Measurements from ENCODE around the gene MZB1. TPM values are rescaled to one million over a fixed set of nuclear protein-coding genes. Genes with fewer than 3 reads are reported as not detected.

The MZB1 gene
- total RNA-seq, 1 donor from 2014 or later: 53.6 TPM

DNA sequence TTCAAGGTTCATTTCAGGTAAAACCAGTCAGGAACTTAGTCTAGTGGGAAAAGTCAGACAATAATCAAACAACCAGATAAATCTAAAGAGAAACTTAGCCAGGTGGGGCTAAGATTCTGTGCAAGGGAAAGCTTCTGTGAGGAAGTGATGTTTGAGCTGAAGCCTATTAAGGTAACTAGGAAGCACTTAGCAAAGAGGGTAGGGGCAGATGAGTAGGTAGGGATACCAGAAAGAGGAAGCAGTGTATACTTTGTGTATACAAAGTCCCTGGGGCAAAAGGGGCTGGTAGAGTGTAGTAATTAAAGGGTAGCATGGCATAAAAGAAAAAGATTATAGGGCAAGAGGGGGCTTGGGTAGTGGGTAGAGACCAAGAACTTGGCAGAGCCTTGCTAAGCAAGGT, 17.8 kb upstream of the MZB1 start:
- Mint-ChIP-seq H3K27me3 (ENCODE audit: low read depth) (no peaks in the 10 kb centered on the region), H3K4me1 (ENCODE audit: low read depth) (peaks cover 29% of the 10 kb centered on the region), H3K4me3 (ENCODE audit: low read depth) (no peak overlapping the region), H3K36me3 (ENCODE audit: low read depth) (peaks cover 19% of the 10 kb centered on the region), H3K9me3 (no peaks in the 10 kb centered on the region), H3K27ac (peak overlapping the region; percentile 9)
- intact Hi-C loops (cut with micrococcal nuclease): no loop called here
- no peak for DNase-seq (ENCODE audit: low spot score)

GRCh38 chr5:139406963-139407362, 17.2 kb upstream of the MZB1 start:
- no peak for DNase-seq (ENCODE audit: low spot score)
- Mint-ChIP-seq H3K4me3 (ENCODE audit: low read depth) (no peak overlapping the region), H3K9me3 (no peaks in the 10 kb centered on the region), H3K27ac (no peak overlapping the region), H3K27me3 (ENCODE audit: low read depth) (no peaks in the 10 kb centered on the region), H3K36me3 (ENCODE audit: low read depth) (peaks cover 17% of the 10 kb centered on the region), H3K4me1 (ENCODE audit: low read depth) (peaks cover 29% of the 10 kb centered on the region)
- intact Hi-C loops (cut with micrococcal nuclease): no loop called here

DNA sequence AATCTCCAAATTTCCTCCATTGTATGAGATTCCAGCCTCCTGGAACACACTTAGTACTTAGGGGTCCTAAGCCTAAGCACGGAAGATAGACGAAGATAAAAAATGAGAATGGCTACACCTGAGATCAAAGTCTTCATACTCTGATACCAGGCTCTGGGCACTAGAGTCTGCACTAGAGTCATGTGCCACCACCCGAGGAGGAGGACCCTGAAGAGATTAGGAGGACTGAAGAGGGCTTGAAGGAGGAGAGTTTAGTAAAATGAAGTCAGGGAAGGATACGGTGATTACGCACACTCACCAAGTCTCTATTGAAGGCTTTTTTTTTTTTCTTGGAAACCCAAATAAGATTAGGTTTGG, 14.7 kb upstream of the MZB1 start:
- H3K27ac Mint-ChIP-seq: peak overlapping the region; percentile 100
- no peaks in the 10 kb centered on the region for H3K27me3 Mint-ChIP-seq (ENCODE audit: low read depth)
- DNase-seq (ENCODE audit: low spot score): no peak
- no peaks in the 10 kb centered on the region for H3K9me3 Mint-ChIP-seq
- peaks cover 28% of the 10 kb centered on the region for H3K4me1 Mint-ChIP-seq (ENCODE audit: low read depth)
- H3K36me3 Mint-ChIP-seq (ENCODE audit: low read depth): peaks cover 12% of the 10 kb centered on the region
- H3K4me3 Mint-ChIP-seq (ENCODE audit: low read depth): peak overlapping the region; percentile 92
- intact Hi-C loops (cut with micrococcal nuclease): loop anchor here (1.0 kb wide), 3 partner anchors 10 to 157 kb away; partner anchors contain the start of gene UBE2D2

GRCh38 chr5:139403787-139404483, 14.2 kb upstream of the MZB1 start, which contains the start of gene SPATA24:
TSS of gene SPATA24 (minus strand) at chr5:139404089. CDS start at chr5:139404060, 29 bp downstream.
- Mint-ChIP-seq H3K4me1 (ENCODE audit: low read depth) (peaks cover 31% of the 10 kb centered on the region), H3K36me3 (ENCODE audit: low read depth) (peaks cover 16% of the 10 kb centered on the region), H3K27me3 (ENCODE audit: low read depth) (no peaks in the 10 kb centered on the region), H3K9me3 (no peaks in the 10 kb centered on the region), H3K4me3 (ENCODE audit: low read depth) (peak within 1 kb of the TSS; percentile 92), H3K27ac (peak within 1 kb of the TSS; percentile 100)
- intact Hi-C loops (cut with micrococcal nuclease): loop anchor here (1.0 kb wide), 3 partner anchors 10 to 157 kb away; partner anchors contain the start of gene UBE2D2
- DNase-seq (ENCODE audit: low spot score): peak; percentile 98

DNA sequence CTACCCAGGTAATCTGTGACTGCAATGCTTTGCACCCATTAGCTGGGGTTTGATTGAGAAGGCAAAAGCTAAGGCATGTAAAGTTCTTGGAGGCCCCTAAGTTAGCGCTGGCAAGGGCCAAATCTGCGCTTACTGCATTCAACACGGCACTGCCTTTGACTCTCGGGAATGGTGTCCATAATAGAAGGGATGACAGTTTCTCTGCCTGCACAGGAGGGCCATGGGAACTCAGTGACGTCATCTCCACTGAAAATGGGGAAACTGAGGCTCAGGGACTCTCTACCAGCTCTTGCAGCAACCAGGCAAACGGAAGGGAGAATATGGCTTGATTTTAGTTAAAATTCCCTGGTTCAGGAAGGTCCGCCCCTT, 13.7 kb upstream of the MZB1 start:
- Mint-ChIP-seq H3K27me3 (ENCODE audit: low read depth) (no peaks in the 10 kb centered on the region), H3K36me3 (ENCODE audit: low read depth) (peaks cover 16% of the 10 kb centered on the region), H3K4me1 (ENCODE audit: low read depth) (peaks cover 31% of the 10 kb centered on the region), H3K27ac (peak overlapping the region; percentile 100), H3K9me3 (no peaks in the 10 kb centered on the region), H3K4me3 (ENCODE audit: low read depth) (peak overlapping the region; percentile 92)
- DNase-seq (ENCODE audit: low spot score): no peak
- intact Hi-C loops (cut with micrococcal nuclease): no loop called here

DNA sequence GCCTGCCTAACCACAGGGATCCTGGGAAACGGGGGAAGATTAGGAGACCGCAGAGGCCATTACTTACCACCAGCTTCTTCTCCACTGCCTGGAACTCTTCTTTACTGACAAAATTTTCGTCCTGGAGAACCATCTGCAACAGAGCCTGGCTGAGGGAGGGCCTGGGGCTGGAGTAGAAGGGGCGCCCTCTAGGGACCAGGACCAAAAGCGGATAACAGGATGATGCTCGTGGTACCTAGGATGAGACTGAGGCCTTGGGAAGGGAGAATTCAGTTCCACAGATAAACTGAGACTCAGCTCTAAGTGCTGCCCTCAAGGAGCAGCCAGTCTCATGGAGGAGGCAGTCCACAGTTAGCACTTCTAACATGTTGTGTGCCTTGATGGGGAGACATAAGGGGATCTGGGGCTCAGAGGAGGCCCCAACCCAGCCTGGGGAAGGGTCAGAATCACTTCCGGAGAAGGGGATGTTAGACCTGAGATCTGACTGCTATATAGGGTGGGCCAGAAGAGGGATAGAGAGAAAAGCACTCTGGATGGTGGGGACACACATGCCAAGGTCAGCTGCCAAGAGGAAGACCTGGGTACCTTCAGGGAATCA, 12.9 kb upstream of the MZB1 start:
- DNase-seq (ENCODE audit: low spot score): no peak
- Mint-ChIP-seq H3K27me3 (ENCODE audit: low read depth) (no peaks in the 10 kb centered on the region), H3K4me3 (ENCODE audit: low read depth) (peak overlapping the region; percentile 92), H3K4me1 (ENCODE audit: low read depth) (peaks cover 31% of the 10 kb centered on the region), H3K27ac (peak overlapping the region; percentile 100), H3K36me3 (ENCODE audit: low read depth) (peaks cover 18% of the 10 kb centered on the region), H3K9me3 (no peaks in the 10 kb centered on the region)
- intact Hi-C loops (cut with micrococcal nuclease): no loop called here

DNA sequence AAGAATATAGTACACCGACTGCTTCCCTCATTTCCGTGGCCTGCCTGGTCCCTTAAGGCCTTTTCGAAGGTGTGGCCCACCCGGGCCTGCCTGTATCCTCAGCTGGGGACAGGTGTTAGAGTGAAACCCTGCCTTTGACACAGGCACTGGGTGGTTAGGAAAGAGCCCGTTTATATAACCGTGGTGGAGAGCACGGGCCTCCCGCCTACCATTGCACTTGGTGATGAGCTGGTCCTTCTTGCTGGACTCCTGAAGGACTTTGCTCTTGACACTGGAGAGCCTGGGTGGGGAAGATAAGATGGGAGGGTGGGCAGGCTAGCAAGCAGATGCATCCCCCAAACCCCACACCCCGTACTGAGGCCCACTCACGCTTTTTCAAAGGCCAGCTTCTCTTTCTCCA, 11.8 kb upstream of the MZB1 start:
- no peak overlapping the region for H3K4me3 Mint-ChIP-seq (ENCODE audit: low read depth)
- H3K27me3 Mint-ChIP-seq (ENCODE audit: low read depth): no peaks in the 10 kb centered on the region
- intact Hi-C loops (cut with micrococcal nuclease): no loop called here
- no peak for DNase-seq (ENCODE audit: low spot score)
- no peak overlapping the region for H3K27ac Mint-ChIP-seq
- H3K9me3 Mint-ChIP-seq: no peaks in the 10 kb centered on the region
- H3K4me1 Mint-ChIP-seq (ENCODE audit: low read depth): peaks cover 31% of the 10 kb centered on the region
- H3K36me3 Mint-ChIP-seq (ENCODE audit: low read depth): peaks cover 25% of the 10 kb centered on the region

DNA sequence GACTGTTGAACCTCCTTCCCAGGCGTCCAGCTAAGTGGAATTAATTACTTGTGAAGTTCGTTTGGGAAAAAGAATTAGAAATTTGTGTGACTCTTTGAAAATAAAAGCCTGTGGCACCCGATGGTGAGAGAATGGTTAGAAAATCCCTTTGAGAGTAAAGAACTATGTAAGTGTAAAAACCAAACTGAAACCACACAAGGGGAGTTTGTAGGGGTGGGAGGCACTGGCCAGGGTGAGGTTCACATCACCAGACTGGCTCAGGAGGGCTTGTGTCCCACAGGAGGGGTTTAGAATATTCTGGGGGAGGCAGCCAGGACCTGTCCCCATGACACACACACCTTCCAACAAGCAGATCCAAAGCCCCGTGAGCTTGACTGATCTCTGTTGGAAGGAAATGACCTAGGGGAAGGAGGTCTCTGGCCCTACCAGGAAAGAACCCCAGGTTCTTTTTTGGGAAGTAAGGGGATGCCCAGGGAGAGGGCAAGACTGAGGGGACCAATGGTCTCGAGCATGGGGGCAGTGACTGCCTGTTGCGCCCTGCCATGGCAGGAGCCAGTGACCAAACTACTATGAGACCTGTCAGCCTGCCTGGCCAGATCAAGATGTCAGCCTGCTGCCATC, 9.9 kb upstream of the MZB1 start:
- Mint-ChIP-seq H3K27me3 (ENCODE audit: low read depth) (no peaks in the 10 kb centered on the region), H3K4me1 (ENCODE audit: low read depth) (peaks cover 41% of the 10 kb centered on the region), H3K27ac (peak overlapping the region; percentile 57), H3K36me3 (ENCODE audit: low read depth) (peaks cover 38% of the 10 kb centered on the region), H3K4me3 (ENCODE audit: low read depth) (no peak overlapping the region), H3K9me3 (no peaks in the 10 kb centered on the region)
- intact Hi-C loops (cut with micrococcal nuclease): no loop called here
- no peak for DNase-seq (ENCODE audit: low spot score)

DNA sequence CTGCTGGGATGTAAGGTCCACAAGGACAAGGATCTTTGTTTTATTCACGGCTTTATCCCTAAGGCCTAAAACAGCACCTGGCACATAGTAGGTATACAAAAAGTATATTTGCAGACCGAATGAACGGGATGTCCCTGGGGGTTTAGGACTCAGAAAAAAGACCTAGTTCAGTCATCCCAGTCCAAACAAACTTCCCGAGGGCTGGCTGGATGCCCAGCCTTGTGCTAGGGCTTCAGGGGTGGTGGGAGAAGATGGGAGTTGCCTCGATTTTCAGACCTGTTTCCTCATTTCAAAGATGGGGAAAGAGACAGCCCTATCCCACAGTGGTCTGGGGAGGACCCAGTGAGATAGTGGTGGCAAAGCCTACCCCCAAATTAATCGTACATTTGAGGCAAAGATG, 8.2 kb upstream of the MZB1 start:
- no peak overlapping the region for H3K27ac Mint-ChIP-seq
- H3K4me1 Mint-ChIP-seq (ENCODE audit: low read depth): peaks cover 29% of the 10 kb centered on the region

GRCh38 chr5:139396691-139397090, 7.0 kb upstream of the MZB1 start:
- Mint-ChIP-seq H3K36me3 (ENCODE audit: low read depth) (peaks cover 52% of the 10 kb centered on the region), H3K4me1 (ENCODE audit: low read depth) (peaks cover 27% of the 10 kb centered on the region), H3K27me3 (ENCODE audit: low read depth) (no peaks in the 10 kb centered on the region), H3K9me3 (no peaks in the 10 kb centered on the region), H3K27ac (no peak overlapping the region), H3K4me3 (ENCODE audit: low read depth) (peak overlapping the region; percentile 11)
- intact Hi-C loops (cut with micrococcal nuclease): no loop called here
- no peak for DNase-seq (ENCODE audit: low spot score)

More for the DNA sequence above, 8.2 kb upstream of the MZB1 start:
- Mint-ChIP-seq H3K9me3 (no peaks in the 10 kb centered on the region), H3K27me3 (ENCODE audit: low read depth) (no peaks in the 10 kb centered on the region), H3K4me3 (ENCODE audit: low read depth) (no peak overlapping the region), H3K36me3 (ENCODE audit: low read depth) (peaks cover 47% of the 10 kb centered on the region)
- DNase-seq (ENCODE audit: low spot score): no peak
- intact Hi-C loops (cut with micrococcal nuclease): no loop called here

- intact Hi-C loops (cut with micrococcal nuclease): no loop called here
- no peaks in the 10 kb centered on the region for H3K9me3 Mint-ChIP-seq
- no peaks in the 10 kb centered on the region for H3K27me3 Mint-ChIP-seq (ENCODE audit: low read depth)
- H3K27ac Mint-ChIP-seq: no peak overlapping the region
- H3K4me3 Mint-ChIP-seq (ENCODE audit: low read depth): peak overlapping the region; percentile 70
- H3K4me1 Mint-ChIP-seq (ENCODE audit: low read depth): peaks cover 32% of the 10 kb centered on the region
- H3K36me3 Mint-ChIP-seq (ENCODE audit: low read depth): peaks cover 51% of the 10 kb centered on the region
- no peak for DNase-seq (ENCODE audit: low spot score)
Observed at GRCh38 chr5:139395844-139396640, 6.3 kb upstream of the MZB1 start.

DNA sequence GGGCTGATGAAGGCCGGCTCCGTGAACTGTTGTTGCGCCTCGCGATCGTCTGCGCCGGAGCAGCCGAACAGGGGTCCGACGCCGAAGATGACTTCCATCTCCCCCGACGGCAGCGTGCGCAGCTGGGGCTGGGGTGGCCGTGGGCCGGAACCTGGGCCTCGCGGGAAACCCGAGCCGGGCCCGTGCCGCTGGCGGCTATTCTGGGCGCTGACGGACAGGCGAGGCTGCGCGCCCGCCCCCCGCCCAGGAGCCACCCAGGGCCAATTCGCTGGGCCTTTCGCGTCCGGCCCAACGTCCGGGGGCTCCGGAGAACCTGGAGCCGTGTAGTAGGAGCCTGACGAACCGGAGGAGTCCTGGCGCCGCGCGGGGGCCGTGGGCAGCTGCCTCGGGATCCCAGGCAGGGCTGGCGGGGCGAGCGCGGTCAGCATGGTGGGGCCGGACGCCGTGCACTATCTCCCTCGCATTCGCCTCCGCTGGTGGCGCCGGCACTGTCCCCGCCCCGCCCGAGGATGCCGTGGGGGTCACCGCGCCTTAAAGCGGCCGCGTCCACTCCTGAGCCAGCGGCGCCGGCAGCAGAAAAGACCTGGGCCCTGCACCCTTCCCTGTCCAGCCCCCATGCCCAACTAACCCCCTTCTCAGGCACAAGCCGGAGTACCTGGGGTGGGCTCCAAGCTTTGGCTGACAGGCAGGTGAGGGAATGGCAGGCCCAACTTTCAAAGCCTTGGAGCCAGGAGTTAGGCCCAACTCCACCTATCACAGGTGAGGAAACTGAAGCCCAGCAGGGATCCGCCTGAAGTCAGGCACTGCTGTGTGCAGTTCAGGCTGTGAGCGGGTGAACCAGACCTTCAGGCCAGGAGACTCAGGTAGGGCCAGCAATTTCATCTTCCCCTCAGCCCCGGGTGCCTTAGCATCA, 5.2 kb upstream of the MZB1 start, which contains the start of gene PROB1:
TSS of gene PROB1 (minus strand) at position 451 of the 913 bp plus-strand sequence. CDS start at position 428, 23 bp downstream.
- peak within 1 kb of the TSS; percentile 97 for H3K27ac Mint-ChIP-seq
- H3K27me3 Mint-ChIP-seq (ENCODE audit: low read depth): no peaks in the 10 kb centered on the region
- intact Hi-C loops (cut with micrococcal nuclease): loop anchor here (5.0 kb wide), 2 partner anchors 123 to 818 kb away; partner anchors contain the start of gene HSPA9
- peak within 1 kb of the TSS; percentile 96 for H3K4me3 Mint-ChIP-seq (ENCODE audit: low read depth)
- H3K4me1 Mint-ChIP-seq (ENCODE audit: low read depth): peaks cover 42% of the 10 kb centered on the region
- H3K36me3 Mint-ChIP-seq (ENCODE audit: low read depth): peaks cover 55% of the 10 kb centered on the region
- no peak for DNase-seq (ENCODE audit: low spot score)
- H3K9me3 Mint-ChIP-seq: no peaks in the 10 kb centered on the region

Data from activated T-helper 2 cell treated with anti-CD3 and anti-CD28 coated beads, Interferon-gamma antibody, Interleukin-2, Interleukin-4, amounts not matched to agents 10 μg/mL and 5 μg/mL and 100 μg/mL, durations not matched to agents 14 hours and 24 hours and 36 hours (primary cell).